Endothelial cell of umbilical vein (primary cell): ENCODE measurements around the gene CPNE8. TPM values are rescaled to one million over a fixed set of nuclear protein-coding genes. Genes with fewer than 3 reads are reported as not detected.

Experiments
- BruUV-seq: library from RNA; stranded (reverse); fragments of 400-500 nt; replicated peaks from 2 replicates; lab custom pipeline; 2021; lab: Mats Ljungman, UMichigan
- CTCF ChIA-PET: fragments of 300-600, 350-600 bp; sonication (Branson Sonifier 250); formaldehyde crosslinking; loops from one replicate; lab custom pipeline; 2021; ENCODE audit warnings: antibody characterized with exemption, inconsistent platforms; lab: Charles Lee
- POLR2A ChIA-PET: fragments of 300-600, 350-600 bp; sonication (Branson Sonifier 250); formaldehyde crosslinking; loops from one replicate; lab custom pipeline; 2021; ENCODE audit warnings: antibody characterized with exemption, inconsistent platforms; lab: Charles Lee
- DNase-seq: peaks from one replicate; pipeline ENCODE4 v3.0.0-alpha.2; 2011; ENCODE audit warnings: low read depth, low spot score
- FAIRE-seq: peaks from 2 replicates; lab custom pipeline; 2011; peaks lifted over from hg19 to GRCh38; lab: Jason Lieb, UNC
- H2AFZ ChIP-seq: 2 replicates; pipeline ENCODE4 v1.6.0; 2012; ENCODE audit warnings: low read depth, low read length, control low read depth, inconsistent platforms
- H3K27ac ChIP-seq: 2 replicates; pipeline ENCODE4 v1.5.1; 2011; ENCODE audit warnings: low read depth, mild to moderate bottlenecking, control low read depth, low read length, moderate library complexity; ENCODE audit not compliant: insufficient read depth
- H3K27me3 ChIP-seq, 2 experiments: 2 replicates each; pipeline versions ENCODE4 v1.6.0 to v1.6.1; 2011; ENCODE audit warnings: low read length in 2 of 2, mixed read lengths in 1 of 2; ENCODE audit not compliant: control insufficient read depth in 2 of 2, insufficient read depth in 2 of 2
- H3K36me3 ChIP-seq, 2 experiments: 2 replicates in 1 of 2; 3 replicates in 1 of 2; pipeline ENCODE4 v1.5.1; 2011; ENCODE audit warnings: low read length in 2 of 2, mild to moderate bottlenecking in 1 of 2, moderate library complexity in 1 of 2; ENCODE audit not compliant: control insufficient read depth in 2 of 2, insufficient read depth in 2 of 2; ENCODE audit errors: extremely low read depth in 1 of 2
- H3K4me1 ChIP-seq: 3 replicates; pipeline ENCODE4 v1.5.1; 2011; ENCODE audit warnings: mild to moderate bottlenecking, low read length; ENCODE audit not compliant: control insufficient read depth, insufficient read depth; ENCODE audit errors: extremely low read depth
- H3K4me2 ChIP-seq: 2 replicates; pipeline ENCODE4 v1.6.1; 2011; ENCODE audit warnings: low read length, control low read depth, mixed read lengths; ENCODE audit not compliant: insufficient read depth
- H3K4me3 ChIP-seq, 3 experiments: fragments of 200-600 bp in 1 of 3; sonication (generic), shearing (Covaris generic) in 1 of 3; replicated peaks in 1 of 3; 2 replicates each; pipeline ENCODE4 v1.5.1; 2011 to 2016; ENCODE audit warnings: control low read depth in 3 of 3, low read length in 3 of 3, mild to moderate bottlenecking in 2 of 3, inconsistent platforms in 1 of 3, low read depth in 1 of 3, moderate library complexity in 1 of 3; ENCODE audit not compliant: insufficient read depth in 1 of 3
- H3K79me2 ChIP-seq: 2 replicates; pipeline ENCODE4 v1.6.0; 2012; ENCODE audit warnings: low read length, inconsistent platforms; ENCODE audit not compliant: control insufficient read depth, insufficient read depth
- H3K9ac ChIP-seq: replicated peaks from 2 replicates; pipeline ENCODE3; 2011; ENCODE audit warnings: low read length, control low read depth; ENCODE audit not compliant: insufficient read depth; ENCODE audit errors: extremely low read depth
- H3K9me1 ChIP-seq: replicated peaks from 3 replicates; pipeline ENCODE4 v1.6.0; 2011; ENCODE audit warnings: mild to moderate bottlenecking, low read length; ENCODE audit not compliant: control insufficient read depth, insufficient read depth; ENCODE audit errors: extremely low read depth
- H3K9me3 ChIP-seq: replicated peaks from 2 replicates; pipeline ENCODE4 v1.5.1; 2012; ENCODE audit warnings: low read length, inconsistent platforms; ENCODE audit not compliant: control insufficient read depth, insufficient read depth
- H4K20me1 ChIP-seq: replicated peaks from 2 replicates; pipeline ENCODE3; 2011; ENCODE audit warnings: mild to moderate bottlenecking, low read length; ENCODE audit not compliant: control insufficient read depth, insufficient read depth; ENCODE audit errors: extremely low read depth
- CTCF ChIP-seq, 2 donors: IDR thresholded peaks; 1 replicate in 1 of 2; 2 replicates in 1 of 2; pipeline ENCODE4 v1.5.1; 2011; ENCODE audit warnings: low read length in 2 of 2, mild to moderate bottlenecking in 2 of 2, moderate library complexity in 2 of 2, control low read depth in 1 of 2, inconsistent platforms in 1 of 2, low read depth in 1 of 2; ENCODE audit not compliant: insufficient read depth in 1 of 2; ENCODE audit errors: extremely low read depth in 1 of 2
- EZH2 ChIP-seq: IDR thresholded peaks from 2 replicates; pipeline ENCODE4 v1.6.1; 2012; ENCODE audit warnings: borderline replicate concordance, low read depth, mild to moderate bottlenecking, moderate library complexity, low read length, inconsistent platforms; ENCODE audit not compliant: severe bottlenecking
- FOS ChIP-seq: IDR thresholded peaks from 2 replicates; pipeline ENCODE4 v1.6.1; 2011; ENCODE audit warnings: mild to moderate bottlenecking, low read length, moderate library complexity, borderline replicate concordance; ENCODE audit not compliant: insufficient read depth
- GATA2 ChIP-seq: IDR thresholded peaks from 2 replicates; pipeline ENCODE4 v1.7.0; 2011; ENCODE audit warnings: low read depth, mild to moderate bottlenecking, moderate library complexity, mixed read lengths, low read length; ENCODE audit not compliant: insufficient read length, insufficient read depth
- JUN ChIP-seq: IDR thresholded peaks from 2 replicates; pipeline ENCODE4 v1.6.1; 2011; ENCODE audit warnings: borderline replicate concordance, low read depth; ENCODE audit not compliant: insufficient read length, insufficient read depth
- MYC ChIP-seq: IDR thresholded peaks from one replicate; pipeline ENCODE4 v1.6.1; 2011; ENCODE audit warnings: mild to moderate bottlenecking, low read depth, low read length
- POLR2A ChIP-seq: IDR thresholded peaks from 2 replicates; pipeline ENCODE4 v1.6.1; 2012; ENCODE audit warnings: low read depth, mild to moderate bottlenecking, control low read depth, low read length
- POLR2AphosphoS5 ChIP-seq: IDR thresholded peaks from 2 replicates; pipeline ENCODE4 v1.6.1; 2012; ENCODE audit warnings: low read depth, mild to moderate bottlenecking, control low read depth, low read length, moderate library complexity; ENCODE audit not compliant: insufficient read depth
- dilution Hi-C: fragments of 300-500 bp; cut with MboI; formaldehyde crosslinking; loops from one replicate; pipeline ENCODE4 v1.15.0; 2019; ENCODE audit warnings: low sequenced_read_pairs; ENCODE audit not compliant: extremely low pct_ligation_motif_present
- intact Hi-C: fragments of 100-400 bp; cut with micrococcal nuclease; formaldehyde crosslinking; loops from one replicate; pipeline ENCODE4 v1.10.0; 2022
- polyA plus RNA-seq, 4 experiments: library from polyadenylated mRNA; depleted of rRNA in 3 of 4; stranded (reverse) in 3 of 4; unstranded in 1 of 4; fragments of >200 nt; gene quantifications; 2 replicates each; pipeline versions ENCODE4 v1.2.1 to v1.2.3, GENCODE V29; 2011 to 2012; ENCODE audit warnings: missing spikeins in 1 of 4
- total RNA-seq: library from RNA; stranded (reverse); gene quantifications from 2 replicates; pipeline ENCODE4 v1.2.3, GENCODE V29; 2021
- TF ChIP-seq, protein P1 (sequence below): IDR thresholded peaks from 2 replicates; pipeline ENCODE4 v1.6.1; 2011; ENCODE audit not compliant: insufficient read depth, insufficient read length

The CPNE8 gene
- total and polyA plus RNA-seq, 2 donors (not counting 3 experiments of a cell fraction or from before 2014, with no cell fraction given): 4.4 to 13.7 TPM

DNA sequence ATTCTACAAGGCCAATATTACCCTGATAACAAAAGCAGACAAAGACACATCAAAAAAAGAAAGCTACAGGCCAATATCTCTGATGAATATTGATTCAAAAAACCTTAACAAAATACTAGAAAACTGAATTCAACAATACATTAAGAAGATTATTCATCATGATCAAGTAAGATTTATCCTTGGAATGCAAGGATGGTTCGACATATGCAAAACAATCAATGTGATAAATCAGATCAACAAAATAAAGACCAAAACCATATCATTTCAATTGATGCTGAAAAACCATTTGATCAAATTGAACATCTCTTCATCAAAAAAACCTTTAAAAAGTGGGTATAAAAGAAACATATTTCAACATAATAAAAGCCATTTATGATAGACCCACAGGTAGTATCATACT, 117.3 kb downstream of the CPNE8 start:
- CTCF ChIA-PET: no interaction called here
- DNase-seq: no peak
- BruUV-seq: no TSS peak
- H3K27ac ChIP-seq: no peak overlapping the region
- H4K20me1 ChIP-seq: peaks cover 3% of the 10 kb centered on the region
- FAIRE-seq: no peak
- TF ChIP-seq, protein P1, sequence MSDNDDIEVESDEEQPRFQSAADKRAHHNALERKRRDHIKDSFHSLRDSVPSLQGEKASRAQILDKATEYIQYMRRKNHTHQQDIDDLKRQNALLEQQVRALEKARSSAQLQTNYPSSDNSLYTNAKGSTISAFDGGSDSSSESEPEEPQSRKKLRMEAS: no peak
- TF ChIP-seq MYC (no peak), POLR2A (no peak), POLR2AphosphoS5 (no peak), JUN (no peak), FOS (no peak), CTCF (IDR thresholded peaks at IDR 0.05; ENCODE audit: extremely low read depth in 1 of 2, insufficient read depth in 1 of 2, low read depth in 1 of 2, low read length in 2 of 2) (no peak), EZH2 (no peak), GATA2 (no peak)
- dilution Hi-C loops: no loop called here
- H3K9ac ChIP-seq: no peak overlapping the region
- H2AFZ ChIP-seq: no peak overlapping the region
- H3K4me2 ChIP-seq: no peak overlapping the region
- H3K9me3 ChIP-seq: no peaks in the 10 kb centered on the region
- intact Hi-C loops: no loop called here
- H3K9me1 ChIP-seq: no peaks in the 10 kb centered on the region
- H3K4me3 ChIP-seq: no peak overlapping the region
- H3K4me1 ChIP-seq: no peaks in the 10 kb centered on the region
- POLR2A ChIA-PET: no interaction called here
- no peaks in the 10 kb centered on the region for H3K27me3 ChIP-seq
- no peaks in the 10 kb centered on the region for H3K36me3 ChIP-seq
- H3K79me2 ChIP-seq: no peaks in the 10 kb centered on the region
